ENCODE results near the gene TP53AIP1.

TP53AIP1 gene

DNA sequence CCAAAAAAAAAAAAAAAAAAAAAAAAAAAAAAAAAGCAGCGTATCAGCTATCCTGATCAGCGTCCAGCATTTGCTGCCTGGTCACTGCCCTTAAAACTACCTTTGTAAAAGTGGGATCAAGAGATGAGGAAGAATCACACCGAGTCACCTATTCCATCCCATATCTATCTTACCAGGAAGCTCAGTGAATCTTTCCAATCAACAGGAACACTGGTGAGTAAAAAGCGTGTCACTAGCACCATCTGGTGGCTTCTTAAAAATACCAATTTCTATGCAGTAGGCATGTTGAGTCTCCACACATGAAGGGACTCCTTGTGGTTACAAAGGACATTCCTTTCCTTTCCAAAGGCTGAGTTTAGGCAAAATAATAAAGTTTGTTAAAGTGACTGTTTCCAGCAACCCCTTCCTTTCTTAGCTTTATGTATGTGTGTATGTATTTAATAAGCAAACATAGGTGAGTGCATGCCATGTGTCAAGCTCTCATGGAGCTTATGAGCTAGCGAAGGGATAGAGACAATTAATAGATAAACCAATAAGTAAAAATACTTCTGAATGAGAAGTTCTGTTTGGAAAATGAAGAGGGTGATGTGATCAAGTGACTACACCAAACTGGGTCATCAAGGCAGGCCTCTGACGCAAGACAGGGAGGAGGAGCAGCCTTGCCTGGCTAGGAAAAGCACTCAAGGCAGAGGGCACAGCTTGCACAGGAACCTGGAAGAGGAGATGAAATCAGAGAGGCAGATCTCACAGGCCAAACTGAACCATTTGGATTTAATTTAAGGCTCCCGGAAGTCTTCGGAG is 13.9 kb upstream of the TP53AIP1 start:
- TF ChIP-seq ZNF274 (IDR thresholded peaks at IDR 0.05; ENCODE audit: low read depth, low read length), result no peak
- H3K4me3 ChIP-seq (ENCODE audit: low read length), result no peak overlapping the region

DNA sequence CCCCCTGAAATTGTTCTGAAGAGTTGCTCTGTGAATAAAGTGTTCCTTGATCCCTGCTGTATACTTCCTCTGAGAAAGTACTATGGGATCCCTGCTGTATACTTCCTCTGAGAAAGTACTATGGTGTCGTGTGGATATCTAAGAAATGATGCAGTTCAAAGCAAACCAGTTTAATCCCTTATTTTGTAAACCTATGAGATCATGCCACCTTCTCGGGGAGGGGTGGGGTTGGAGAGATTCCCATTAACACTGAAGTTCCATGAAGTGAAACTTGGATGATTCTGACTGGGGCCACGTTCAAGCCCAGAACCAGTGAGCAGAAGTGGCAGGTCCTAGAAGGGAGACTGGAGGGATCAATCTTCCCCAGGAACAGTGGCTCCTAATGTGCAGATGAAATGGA is 13.0 kb upstream of the TP53AIP1 start:
- no peak for TF ChIP-seq ZNF274 (IDR thresholded peaks at IDR 0.05; ENCODE audit: low read depth, low read length)
- no peak overlapping the region for H3K4me3 ChIP-seq (ENCODE audit: low read length)

DNA sequence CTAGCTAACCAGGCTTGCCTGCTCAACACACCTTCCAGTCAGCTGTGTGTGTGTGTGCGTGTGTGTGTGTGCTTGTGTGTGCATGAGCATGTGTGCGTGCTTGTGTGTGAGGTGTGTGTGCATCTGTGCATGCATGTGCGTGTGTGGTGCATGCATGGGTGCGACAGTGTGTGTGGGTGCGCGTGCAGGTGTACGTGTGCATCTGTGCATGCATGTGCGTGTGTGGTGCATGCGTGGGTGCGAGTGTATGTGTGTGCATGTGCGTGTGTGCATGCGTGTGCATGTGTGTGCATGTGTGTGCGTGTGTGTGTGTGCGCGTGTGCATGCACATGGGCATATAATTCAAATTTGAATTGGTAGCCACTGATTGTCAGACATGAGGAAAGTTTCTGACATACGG is 10.5 kb upstream of the TP53AIP1 start:
- TF ChIP-seq ZNF274 (IDR thresholded peaks at IDR 0.05; ENCODE audit: low read depth, low read length), result no peak
- no peak overlapping the region for H3K4me3 ChIP-seq (ENCODE audit: low read length)

DNA sequence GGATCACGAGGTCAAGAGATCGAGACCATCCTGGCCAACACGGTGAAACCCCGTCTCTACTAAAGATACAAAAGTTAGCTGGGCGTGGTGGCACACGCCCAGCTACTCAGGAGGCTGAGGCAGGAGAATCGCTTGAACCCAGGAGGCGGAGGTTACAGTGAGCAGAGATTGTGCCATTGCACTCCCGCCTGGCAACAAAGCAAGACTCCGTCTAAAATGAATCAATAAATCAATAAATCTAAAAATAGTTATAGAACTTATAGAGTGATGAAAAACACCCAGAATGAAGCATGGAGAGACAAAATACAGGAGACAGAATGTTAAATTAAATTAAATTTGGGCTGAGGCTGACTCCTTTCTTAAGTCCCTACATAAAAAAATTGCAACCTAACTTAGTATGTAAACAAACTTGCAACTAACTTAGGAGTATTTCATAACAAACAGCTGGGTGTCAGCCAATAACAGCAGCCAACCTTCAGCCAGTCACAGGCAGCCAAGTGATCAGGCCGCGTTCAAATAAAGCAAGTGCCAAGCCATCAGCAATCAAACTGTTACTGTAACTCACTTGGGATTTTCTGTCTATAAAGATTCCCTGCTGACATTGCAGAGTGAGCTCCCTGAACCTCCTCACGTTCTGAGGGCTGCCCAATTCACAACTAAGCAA is 7.3 kb upstream of the TP53AIP1 start:
- H3K4me3 ChIP-seq (ENCODE audit: low read length), result no peak overlapping the region
- TF ChIP-seq ZNF274 (IDR thresholded peaks at IDR 0.05; ENCODE audit: low read depth, low read length), result no peak

- TF ChIP-seq ZNF274 (IDR thresholded peaks at IDR 0.05; ENCODE audit: low read depth, low read length), result no peak
- no peak overlapping the region for H3K4me3 ChIP-seq (ENCODE audit: low read length)
These were observed 5.9 kb upstream of the TP53AIP1 start for GRCh38 chr11:128948583-128948982.

- H3K4me3 ChIP-seq (ENCODE audit: low read length), result no peak overlapping the region
- no peak for TF ChIP-seq ZNF274 (IDR thresholded peaks at IDR 0.05; ENCODE audit: low read depth, low read length)
These were observed 5.1 kb upstream of the TP53AIP1 start for GRCh38 chr11:128947773-128948172.

GRCh38 chr11:128946648-128947047 is 4.0 kb upstream of the TP53AIP1 start:
- no peak for TF ChIP-seq ZNF274 (IDR thresholded peaks at IDR 0.05; ENCODE audit: low read depth, low read length)
- no peak overlapping the region for H3K4me3 ChIP-seq (ENCODE audit: low read length)

- no peak overlapping the region for H3K4me3 ChIP-seq (ENCODE audit: low read length)
- TF ChIP-seq ZNF274 (IDR thresholded peaks at IDR 0.05; ENCODE audit: low read depth, low read length), result no peak
These were observed 831 bp upstream of the TP53AIP1 start for GRCh38 chr11:128943428-128943976.

GRCh38 chr11:128942272-128942612 is 429 bp downstream of the TP53AIP1 start:
- no peak overlapping the region for H3K4me3 ChIP-seq (ENCODE audit: low read length)
- no peak for TF ChIP-seq ZNF274 (IDR thresholded peaks at IDR 0.05; ENCODE audit: low read depth, low read length)

DNA sequence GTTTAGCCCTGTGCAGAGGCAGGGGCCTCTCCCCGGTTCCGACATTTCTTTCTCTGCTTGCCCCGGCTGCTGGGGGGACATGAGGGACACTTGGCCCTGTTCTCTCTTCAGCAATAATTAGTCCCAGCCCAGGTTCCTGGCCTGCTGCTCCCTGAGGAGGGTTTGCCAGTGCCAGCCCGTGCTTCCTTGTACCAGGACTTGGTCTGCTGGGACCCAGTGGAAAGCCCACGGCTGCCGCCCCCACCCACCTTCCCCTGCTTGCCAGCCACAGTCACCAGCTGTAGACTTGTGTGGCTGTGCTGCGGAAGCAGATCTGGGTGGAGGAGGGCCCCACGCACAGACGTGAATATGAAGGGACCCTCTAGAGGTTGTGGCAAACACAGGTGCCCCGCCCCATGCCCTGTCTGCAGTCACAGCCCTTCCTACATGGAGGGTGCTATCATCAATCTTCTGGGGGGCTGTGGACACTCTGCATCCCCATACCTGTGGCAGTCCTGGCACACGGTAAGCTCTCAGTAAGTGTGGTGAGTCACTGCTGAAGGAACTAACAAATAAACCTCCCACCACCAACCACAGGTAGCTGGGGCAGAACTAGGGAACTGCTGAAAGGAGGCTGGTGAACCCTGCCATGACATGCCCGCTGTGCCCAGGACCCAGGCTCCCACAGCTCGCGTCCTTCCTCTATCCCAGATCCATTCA is 949 bp downstream of the TP53AIP1 start:
- no peak for TF ChIP-seq ZNF274 (IDR thresholded peaks at IDR 0.05; ENCODE audit: low read depth, low read length)
- no peak overlapping the region for H3K4me3 ChIP-seq (ENCODE audit: low read length)

GRCh38 chr11:128941110-128941509 is 1.6 kb downstream of the TP53AIP1 start:
- H3K4me3 ChIP-seq (ENCODE audit: low read length), result no peak overlapping the region
- no peak for TF ChIP-seq ZNF274 (IDR thresholded peaks at IDR 0.05; ENCODE audit: low read depth, low read length)

GRCh38 chr11:128940603-128941002 is 2.1 kb downstream of the TP53AIP1 start:
- TF ChIP-seq ZNF274 (IDR thresholded peaks at IDR 0.05; ENCODE audit: low read depth, low read length), result no peak
- no peak overlapping the region for H3K4me3 ChIP-seq (ENCODE audit: low read length)

DNA sequence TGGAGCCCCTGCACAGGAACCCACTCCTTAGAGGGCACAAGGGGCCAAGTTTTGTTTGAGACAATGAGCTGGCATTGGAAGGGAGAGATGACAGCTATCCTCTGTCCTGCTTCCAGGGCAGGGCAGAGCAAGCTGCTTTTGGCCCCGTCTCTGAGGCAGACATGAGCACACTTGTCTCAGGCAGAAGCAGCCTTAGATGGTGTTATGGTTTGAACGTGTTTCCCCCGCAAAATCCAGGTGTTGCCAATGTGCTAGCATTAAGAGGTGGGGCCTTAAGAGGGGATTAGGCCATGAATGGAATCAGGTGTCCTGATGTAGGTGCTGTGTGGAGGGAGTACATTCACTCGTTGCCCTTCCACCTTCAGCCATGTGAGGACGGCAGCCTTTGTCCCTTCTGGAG is 2.5 kb downstream of the TP53AIP1 start:
- H3K4me3 ChIP-seq (ENCODE audit: low read length), result no peak overlapping the region
- no peak for TF ChIP-seq ZNF274 (IDR thresholded peaks at IDR 0.05; ENCODE audit: low read depth, low read length)

DNA sequence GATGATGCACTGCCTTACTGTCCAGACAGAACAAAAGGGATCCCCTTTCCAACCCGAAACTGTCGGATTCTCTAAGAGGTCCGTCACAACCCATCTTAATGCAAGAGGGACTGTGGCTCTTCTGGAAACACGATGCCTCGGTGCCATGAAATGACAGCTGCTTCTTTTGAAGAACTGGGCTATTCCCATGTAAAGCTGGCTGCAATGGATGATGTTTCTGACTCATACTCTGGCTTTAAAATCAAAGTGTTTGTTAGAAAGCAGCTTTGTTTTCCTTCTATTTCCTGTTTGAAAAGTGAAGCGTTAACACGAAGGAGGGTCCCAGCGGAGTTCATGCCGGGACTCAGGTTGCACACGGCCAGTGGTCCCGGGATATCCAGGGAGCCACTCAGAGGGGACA is 3.1 kb downstream of the TP53AIP1 start:
- no peak overlapping the region for H3K4me3 ChIP-seq (ENCODE audit: low read length)
- no peak for TF ChIP-seq ZNF274 (IDR thresholded peaks at IDR 0.05; ENCODE audit: low read depth, low read length)
